ENCODE data around the gene DEGS1. TPM values are rescaled to one million over a fixed set of nuclear protein-coding genes. Genes with fewer than 3 reads are reported as not detected.

The DEGS1 gene
- total and polyA plus RNA-seq, 2 of the 4 experiments (the other 2 are of a cell fraction) = 54.8 to 109 TPM

- TF ChIP-seq USF2 (IDR thresholded peaks at IDR 0.05; ENCODE audit: low read depth, low read length) = no peak
- no peak for TF ChIP-seq NFE2L2 (IDR thresholded peaks at IDR 0.05; ENCODE audit: low read depth, low read length)
- TF ChIP-seq MXI1 (IDR thresholded peaks at IDR 0.05; ENCODE audit: borderline replicate concordance, low read depth, low read length) = no peak
- peak; percentile 58 for DNase-seq
- no TSS peak for BruUV-seq (replicated peaks)
Observed at GRCh38 chr1:224196813-224197600, 14.0 kb downstream of the DEGS1 start.

More at GRCh38 chr1:224196813-224197600, 14.0 kb downstream of the DEGS1 start:
- dilution Hi-C loops (cut with HindIII; ENCODE audit: low sequenced_read_pairs, unreplicated experiment) (no loop called here), intact Hi-C loops (cut with micrococcal nuclease) (no loop called here), in situ Hi-C loops (cut with MboI; ENCODE audit: low sequenced_read_pairs) (no loop called here)
- Histone ChIP-seq H4K20me1 (ENCODE audit: insufficient read depth, low read length) (peaks cover 5% of the 10 kb centered on the region; the same call in 1 of the 2 replicates), H3K4me1 (ENCODE audit: control insufficient read depth, insufficient read depth, low read length) (peaks cover 2% of the 10 kb centered on the region; the same call in 1 of the 2 replicates), H3K27ac (ENCODE audit: insufficient read depth, low read length) (no peak overlapping the region), H2AFZ (replicated peaks; ENCODE audit: low read length, poor library complexity) (no peak overlapping the region), H4K91ac (ENCODE audit: insufficient read depth, low read depth, low read length) (no peak overlapping the region), H2BK15ac (ENCODE audit: low read depth, low read length) (no peak overlapping the region), H3K9ac (ENCODE audit: low read depth, low read length) (no peak overlapping the region), H3K18ac (ENCODE audit: low read depth, low read length) (no peak overlapping the region; the same call in 1 of the 2 replicates), H4K8ac (ENCODE audit: low read depth in 2 of 2, low read length in 2 of 2) (peak overlapping the region in 1 of 2 experiments; percentile 17; a peak in 1 of 4 replicates), H2BK120ac (ENCODE audit: low read depth, low read length) (no peak overlapping the region), H3K79me1 (ENCODE audit: low read depth in 1 of 2, low read length in 2 of 2) (peaks cover 7 to 27% of the 10 kb centered on the region in 2 experiments; a peak in 3 of 4 replicates), H3K4me3 (ENCODE audit: insufficient read depth, low read depth, low read length) (no peak overlapping the region), H3K9me3 (ENCODE audit: control insufficient read depth, insufficient read depth, low read length) (no peaks in the 10 kb centered on the region), H2AK9ac (replicated peaks; ENCODE audit: low read depth, low read length, poor library complexity) (no peak overlapping the region), H3K9me1 (ENCODE audit: insufficient read depth, low read length) (peaks cover 3% of the 10 kb centered on the region; the same call in 1 of the 2 replicates), H3K4me2 (ENCODE audit: low read depth, low read length) (no peak overlapping the region), H3K56ac (ENCODE audit: extremely low read depth, insufficient read depth, low read length) (no peak overlapping the region; the same call in 1 of the 2 replicates), H3K27me3 (ENCODE audit: control insufficient read depth, insufficient read depth, low read length) (no peaks in the 10 kb centered on the region), H3K14ac (replicated peaks; ENCODE audit: low read depth, low read length) (no peak overlapping the region), H2AK5ac (ENCODE audit: low read depth, low read length) (no peak overlapping the region), H4K5ac (ENCODE audit: low read depth, low read length) (peak overlapping the region; percentile 29; the same call in 1 of the 2 replicates), H3K23ac (ENCODE audit: low read depth, low read length) (no peak overlapping the region), H2BK5ac (ENCODE audit: low read depth, low read length, poor library complexity, severe bottlenecking) (no peak overlapping the region), H2BK20ac (ENCODE audit: low read depth, low read length) (no peak overlapping the region), H3K36me3 (ENCODE audit: control insufficient read depth, insufficient read depth, low read length) (peaks cover 16% of the 10 kb centered on the region), H3K4ac (ENCODE audit: low read depth, low read length) (no peak overlapping the region)
- peak; percentile 44; the same call in 1 of the 2 replicates for ATAC-seq (ENCODE audit: low read depth)
- CTCF ChIA-PET = no interaction called here
- 57% methylated on average over 1 of the region's 5 CpGs; no CpG with 5 or more reads in 1 of the 2 experiments for WGBS, 2 experiments (ENCODE audit: extremely low coverage in 2 of 2, insufficient read length in 1 of 2)
- POLR2A ChIA-PET (ENCODE audit: unreplicated experiment) = no interaction called here

Measured in IMR-90 (cell line).